Endothelial cell (in vitro differentiated cells): ENCODE results near the gene SHISAL2A. TPM values are rescaled to one million over a fixed set of nuclear protein-coding genes. Genes with fewer than 3 reads are reported as not detected.

Experiments
- DNase-seq: peaks from one replicate; pipeline ENCODE4 v3.0.0; 2021; ENCODE audit warnings: low spot score
- H3K27ac Mint-ChIP-seq: one replicate; pipeline ENCODE4 v1.8.0; 2021; ENCODE audit warnings: mixed read lengths, inconsistent platforms; ENCODE audit not compliant: unreplicated experiment
- H3K27me3 Mint-ChIP-seq: one replicate; pipeline ENCODE4 v1.8.0; 2021; ENCODE audit warnings: mild to moderate bottlenecking, moderate library complexity, mixed read lengths, inconsistent platforms; ENCODE audit not compliant: unreplicated experiment
- H3K36me3 Mint-ChIP-seq: one replicate; pipeline ENCODE4 v1.8.0; 2021; ENCODE audit warnings: mild to moderate bottlenecking, low read depth, mixed read lengths, inconsistent platforms; ENCODE audit not compliant: unreplicated experiment
- H3K4me1 Mint-ChIP-seq: one replicate; pipeline ENCODE4 v1.8.0; 2021; ENCODE audit warnings: mild to moderate bottlenecking, mixed read lengths, inconsistent platforms; ENCODE audit not compliant: unreplicated experiment
- H3K4me3 Mint-ChIP-seq: one replicate; pipeline ENCODE4 v1.8.0; 2021; ENCODE audit warnings: mild to moderate bottlenecking, mixed read lengths, inconsistent platforms; ENCODE audit not compliant: unreplicated experiment
- H3K9me3 Mint-ChIP-seq: one replicate; pipeline ENCODE4 v1.8.0; 2021; ENCODE audit warnings: mixed read lengths, inconsistent platforms; ENCODE audit not compliant: unreplicated experiment
- CTCF ChIP-seq: fragments of 200-600 bp; sonication (generic); IDR thresholded peaks from one replicate; pipeline ENCODE4 v1.5.0; 2021; ENCODE audit warnings: antibody characterized with exemption; ENCODE audit not compliant: unreplicated experiment
- total RNA-seq: library from RNA; stranded (reverse); fragmentation: NEBNext Ultra II Directional; extraction: Animal tissue kit (Norgen Biotek cat#: 25700); gene quantifications from one replicate; pipeline ENCODE4 v1.2.1, GENCODE V29; 2021; ENCODE audit not compliant: unreplicated experiment

SHISAL2A gene
- total RNA-seq, 1 donor from 2014 or later: not detected

- Mint-ChIP-seq H3K9me3 (no peaks in the 10 kb centered on the region), H3K36me3 (no peaks in the 10 kb centered on the region), H3K27ac (no peak overlapping the region), H3K4me3 (no peak overlapping the region), H3K4me1 (peaks cover 16% of the 10 kb centered on the region), H3K27me3 (no peaks in the 10 kb centered on the region)
- DNase-seq: no peak
- TF ChIP-seq CTCF: no peak
These were observed 73.2 kb downstream of the SHISAL2A start for GRCh38 chr1:52706136-52706670.

Other genes with a start within 250 kb of the SHISAL2A start
- 4.9 TPM for gene ORC1, start 228.7 kb upstream of the SHISAL2A start, total RNA-seq
- gene PRPF38A, start 228.6 kb upstream of the SHISAL2A start, total RNA-seq: 61.9 TPM
- 78.5 TPM for gene TUT4, start 80.1 kb upstream of the SHISAL2A start, total RNA-seq
- 59.4 TPM for gene GPX7, start 30.8 kb upstream of the SHISAL2A start, total RNA-seq
- 14.4 TPM for gene COA7, start 65.2 kb downstream of the SHISAL2A start, total RNA-seq
- 39.0 TPM for gene ZYG11B, start 93.3 kb downstream of the SHISAL2A start, total RNA-seq
- 0.18 TPM for gene ZYG11A, start 209.6 kb downstream of the SHISAL2A start, total RNA-seq